ENCODE measurements around the gene U2AF2. TPM values are rescaled to one million over a fixed set of nuclear protein-coding genes. Genes with fewer than 3 reads are reported as not detected.

The U2AF2 gene
- total RNA-seq, 4 donors from 2014 or later: 68.4 to 115 (median 85.7) TPM

DNA sequence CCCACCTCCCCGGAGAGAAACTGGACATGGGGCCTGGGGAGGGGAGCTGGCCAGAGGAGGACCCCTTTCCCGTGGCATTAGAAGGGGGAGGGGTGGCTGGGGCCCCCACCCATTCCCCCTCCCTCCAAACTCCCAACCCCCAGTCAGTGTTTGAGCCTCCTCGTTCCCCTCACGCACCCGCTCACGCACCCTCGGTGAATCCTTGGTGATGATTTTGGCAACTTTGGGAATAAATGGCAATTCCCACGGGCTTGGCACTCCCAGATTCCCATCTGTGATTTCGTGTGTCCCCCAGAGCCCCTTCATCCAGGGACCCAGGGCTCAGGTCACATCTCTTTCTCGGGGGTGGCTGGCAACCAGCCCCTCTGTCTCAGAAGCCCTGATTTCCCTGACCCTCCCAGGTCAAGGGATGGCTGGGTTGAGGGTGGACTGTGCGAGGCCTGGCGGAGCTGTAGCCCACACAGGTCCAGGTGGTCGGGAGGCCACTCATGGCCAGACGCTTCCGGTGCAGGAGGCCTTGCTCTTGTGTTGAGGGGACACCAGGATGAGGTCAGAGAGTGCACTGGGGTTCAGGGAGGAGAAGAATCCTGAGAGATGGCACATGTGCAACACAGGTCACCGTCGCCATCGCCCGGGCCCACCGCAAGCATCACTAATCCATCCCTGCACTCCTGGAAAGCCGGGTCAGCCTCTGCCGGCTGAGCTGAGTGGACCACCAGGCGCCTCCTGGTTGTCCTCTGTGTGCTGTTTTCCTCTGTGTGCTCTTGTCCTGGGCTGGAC is 40.9 kb downstream of the U2AF2 start:
- TF ChIP-seq, protein P1, sequence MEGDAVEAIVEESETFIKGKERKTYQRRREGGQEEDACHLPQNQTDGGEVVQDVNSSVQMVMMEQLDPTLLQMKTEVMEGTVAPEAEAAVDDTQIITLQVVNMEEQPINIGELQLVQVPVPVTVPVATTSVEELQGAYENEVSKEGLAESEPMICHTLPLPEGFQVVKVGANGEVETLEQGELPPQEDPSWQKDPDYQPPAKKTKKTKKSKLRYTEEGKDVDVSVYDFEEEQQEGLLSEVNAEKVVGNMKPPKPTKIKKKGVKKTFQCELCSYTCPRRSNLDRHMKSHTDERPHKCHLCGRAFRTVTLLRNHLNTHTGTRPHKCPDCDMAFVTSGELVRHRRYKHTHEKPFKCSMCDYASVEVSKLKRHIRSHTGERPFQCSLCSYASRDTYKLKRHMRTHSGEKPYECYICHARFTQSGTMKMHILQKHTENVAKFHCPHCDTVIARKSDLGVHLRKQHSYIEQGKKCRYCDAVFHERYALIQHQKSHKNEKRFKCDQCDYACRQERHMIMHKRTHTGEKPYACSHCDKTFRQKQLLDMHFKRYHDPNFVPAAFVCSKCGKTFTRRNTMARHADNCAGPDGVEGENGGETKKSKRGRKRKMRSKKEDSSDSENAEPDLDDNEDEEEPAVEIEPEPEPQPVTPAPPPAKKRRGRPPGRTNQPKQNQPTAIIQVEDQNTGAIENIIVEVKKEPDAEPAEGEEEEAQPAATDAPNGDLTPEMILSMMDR (IDR thresholded peaks at IDR 0.05): no peak
- no peak for TF ChIP-seq POLR2A (IDR thresholded peaks at IDR 0.05)
- Histone ChIP-seq H3K9me3 (no peaks in the 10 kb centered on the region), H3K36me3 (peaks cover 66 to 68% of the 10 kb centered on the region in 2 donors), H3K27ac (no peak overlapping the region), H3K27me3 (no peaks in the 10 kb centered on the region), H3K4me3 (replicated peaks in 1 of 3) (no peak overlapping the region), H3K4me1 (no peaks in the 10 kb centered on the region)
- DNase-seq: no peak
- intact Hi-C loops (cut with DNase I): no loop called here
- 90 to 93% methylated on average over 17 to 19 of the region's 23 CpGs for WGBS, 2 donors

DNA sequence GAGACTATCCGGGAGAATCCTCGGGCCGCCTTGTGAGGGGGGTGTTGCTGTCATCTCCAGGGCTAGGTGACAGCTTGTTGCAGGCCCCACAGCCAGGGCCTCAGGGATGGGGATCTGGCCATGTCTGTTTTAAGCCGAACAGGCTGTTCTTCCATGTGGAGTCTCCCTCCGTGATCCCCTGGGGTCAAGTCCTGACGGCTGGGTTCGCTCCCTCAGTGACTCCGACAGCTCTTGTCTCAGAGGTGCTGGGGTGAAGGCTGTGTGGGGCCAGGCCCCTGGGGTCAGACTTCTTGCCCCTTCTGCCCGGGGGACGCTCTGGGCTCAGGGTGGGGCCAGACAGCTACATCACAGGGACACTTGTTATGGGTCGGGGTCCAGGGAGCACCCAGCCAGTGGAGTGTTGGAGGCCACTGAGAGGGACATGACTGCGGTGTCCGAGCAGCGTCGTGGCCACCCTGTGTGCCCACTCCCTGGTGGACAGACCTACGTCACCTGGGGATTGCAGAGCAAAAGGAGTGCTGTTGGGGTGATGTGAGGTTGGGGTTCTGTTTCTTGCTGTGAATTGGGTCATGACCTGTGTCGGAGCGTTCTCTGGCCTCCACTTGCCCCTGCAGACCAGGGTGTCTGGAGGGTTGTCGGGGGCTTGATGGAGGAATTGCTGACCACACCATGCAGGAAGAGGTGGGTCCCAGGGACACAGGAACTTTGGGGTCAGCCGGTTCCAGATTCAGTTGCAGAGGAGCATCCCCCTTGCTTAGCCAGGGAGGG is 41.6 kb downstream of the U2AF2 start:
- Histone ChIP-seq H3K27ac (no peak overlapping the region), H3K4me1 (no peaks in the 10 kb centered on the region), H3K27me3 (no peaks in the 10 kb centered on the region), H3K4me3 (replicated peaks in 1 of 3) (no peak overlapping the region), H3K36me3 (peaks cover 62 to 63% of the 10 kb centered on the region in 2 donors), H3K9me3 (no peaks in the 10 kb centered on the region)
- no peak for TF ChIP-seq POLR2A (IDR thresholded peaks at IDR 0.05)
- TF ChIP-seq, protein P1 (IDR thresholded peaks at IDR 0.05): no peak
- intact Hi-C loops (cut with DNase I): no loop called here
- no peak for DNase-seq
- 95 to 97% methylated on average over 13 to 19 of the region's 20 CpGs for WGBS, 2 donors

- intact Hi-C loops (cut with DNase I): no loop called here
- H3K4me3 ChIP-seq (replicated peaks in 1 of 3): no peak overlapping the region
- TF ChIP-seq, protein P1 (IDR thresholded peaks at IDR 0.05): no peak
- TF ChIP-seq POLR2A (IDR thresholded peaks at IDR 0.05): no peak
- 91 to 95% methylated on average over 12 of the region's 12 CpGs for WGBS, 2 donors
- no peaks in the 10 kb centered on the region for H3K27me3 ChIP-seq
- H3K27ac ChIP-seq: no peak overlapping the region
- H3K9me3 ChIP-seq: no peaks in the 10 kb centered on the region
- no peaks in the 10 kb centered on the region for H3K4me1 ChIP-seq
- peaks cover 57 to 59% of the 10 kb centered on the region in 2 donors for H3K36me3 ChIP-seq
- no peak for DNase-seq
Measured at GRCh38 chr19:55697069-55697440, 42.2 kb downstream of the U2AF2 start.

DNA sequence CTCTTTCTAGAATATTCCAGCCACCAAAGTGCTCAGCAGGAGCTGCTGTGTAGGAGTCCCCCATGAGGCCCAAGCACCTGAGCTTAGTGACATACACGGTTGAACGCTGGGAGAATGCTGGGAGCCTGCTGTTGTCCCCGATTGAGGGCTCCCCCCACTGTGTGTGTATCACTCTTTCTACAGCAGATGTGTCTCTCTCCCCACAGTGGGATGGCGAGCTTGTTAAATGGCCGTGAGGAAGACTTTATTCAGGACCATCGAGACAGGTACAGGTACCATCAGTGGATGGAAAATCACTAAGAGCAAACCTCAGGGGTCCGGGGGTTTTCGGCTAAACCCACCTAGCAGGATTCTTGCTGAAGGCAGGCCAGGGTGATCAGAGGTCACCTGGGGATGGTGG is 42.9 kb downstream of the U2AF2 start:
- Histone ChIP-seq H3K27me3 (no peaks in the 10 kb centered on the region), H3K4me3 (replicated peaks in 1 of 3) (no peak overlapping the region), H3K27ac (no peak overlapping the region), H3K36me3 (peaks cover 52 to 54% of the 10 kb centered on the region in 2 donors), H3K9me3 (no peaks in the 10 kb centered on the region), H3K4me1 (no peaks in the 10 kb centered on the region)
- WGBS, 2 donors: 90 to 94% methylated on average over 8 of the region's 8 CpGs
- DNase-seq: no peak
- TF ChIP-seq, protein P1 (IDR thresholded peaks at IDR 0.05): no peak
- TF ChIP-seq POLR2A (IDR thresholded peaks at IDR 0.05): no peak
- intact Hi-C loops (cut with DNase I): no loop called here

DNA sequence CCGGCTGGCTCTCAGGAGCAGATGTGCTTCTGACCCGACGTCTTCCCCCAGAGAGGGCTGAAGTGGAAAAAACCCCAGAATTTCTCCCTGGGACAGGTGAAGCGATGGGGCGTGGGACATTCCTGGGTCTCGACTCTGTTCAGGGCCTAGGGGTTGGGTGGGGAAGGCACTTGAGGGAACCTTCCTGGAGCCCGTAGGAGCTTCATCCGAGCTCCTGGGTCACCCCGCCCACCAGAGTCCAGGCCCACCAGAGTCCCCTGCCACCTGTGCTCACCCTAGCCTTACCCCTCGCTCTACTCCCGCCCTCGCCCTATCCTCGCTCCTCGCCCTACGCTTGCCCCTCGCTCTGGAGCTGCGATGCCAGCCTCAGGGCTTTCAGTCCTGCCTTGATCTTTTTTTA is 43.4 kb downstream of the U2AF2 start:
- intact Hi-C loops (cut with DNase I): no loop called here
- H3K27me3 ChIP-seq: no peaks in the 10 kb centered on the region
- WGBS, 2 donors: 88 to 95% methylated on average over 17 of the region's 17 CpGs
- H3K4me3 ChIP-seq (replicated peaks in 1 of 3): no peak overlapping the region
- no peak overlapping the region for H3K27ac ChIP-seq
- H3K4me1 ChIP-seq: no peaks in the 10 kb centered on the region
- TF ChIP-seq, protein P1 (IDR thresholded peaks at IDR 0.05): no peak
- no peak for TF ChIP-seq POLR2A (IDR thresholded peaks at IDR 0.05)
- H3K36me3 ChIP-seq: peaks cover 46 to 49% of the 10 kb centered on the region in 2 donors
- no peaks in the 10 kb centered on the region for H3K9me3 ChIP-seq
- no peak for DNase-seq
